Ascending aorta (tissue), 2 donors: Measurements from ENCODE around the gene GALNT12. TPM values are rescaled to one million over a fixed set of nuclear protein-coding genes. Genes with fewer than 3 reads are reported as not detected.
A peak's percentile ranks its signal among the peaks of the same experiment; 100 is the strongest.

Experiments used
- DNase-seq, 2 donors: peaks; one replicate each; pipeline ENCODE4 v3.0.0-alpha.2; 2019; ENCODE audit warnings: low spot score in 2 of 2
- H3K27ac ChIP-seq, 2 donors: fragments of 200-600 bp; sonication (generic); one replicate each; pipeline ENCODE4 v1.5.1; 2016 to 2017; ENCODE audit warnings: mild to moderate bottlenecking in 1 of 2
- H3K27me3 ChIP-seq: fragments of 200-600 bp; sonication (generic); one replicate; pipeline ENCODE4 v1.5.1; 2017
- H3K36me3 ChIP-seq, 2 donors: fragments of 200-600 bp; sonication (generic); one replicate each; pipeline ENCODE4 v1.5.1; 2016
- H3K4me1 ChIP-seq, 2 donors: fragments of 200-600 bp; sonication (generic); one replicate each; pipeline ENCODE4 v1.5.1; 2016 to 2017; ENCODE audit warnings: mild to moderate bottlenecking in 1 of 2
- H3K4me3 ChIP-seq, 2 donors: fragments of 200-600 bp; sonication (generic); one replicate each; pipeline ENCODE4 v1.5.1; 2016 to 2017; ENCODE audit warnings: mild to moderate bottlenecking in 1 of 2
- H3K9me3 ChIP-seq, 2 donors: fragments of 200-600 bp; sonication (generic); one replicate each; pipeline ENCODE4 v1.5.1; 2016
- intact Hi-C: fragments of 100-400 bp; cut with DNase I; formaldehyde crosslinking; loops from one replicate; pipeline ENCODE4 v1.15.1; 2023
- total RNA-seq: library from RNA; depleted of rRNA; stranded (reverse); fragments of >200 nt; gene quantifications from one replicate; pipeline ENCODE4 v1.1.0, GENCODE V29; 2016
- TF ChIP-seq, protein P1 (sequence below), 3 experiments: fragments of 200-600 bp in 2 of 3; fragments of 450-650 bp in 1 of 3; sonication (generic) in 2 of 3; IDR thresholded peaks; one replicate each; pipeline ENCODE4 v1.5.1; 2016 to 2019; ENCODE audit warnings: antibody characterized with exemption in 3 of 3, mild to moderate bottlenecking in 1 of 3, moderate library complexity in 1 of 3

Gene GALNT12
- total RNA-seq, 1 donor from 2014 or later: 0.53 TPM

GRCh38 chr9:98772364-98773155 lies 34.9 kb upstream of the GALNT12 start:
- peaks cover 36 to 73% of the 10 kb centered on the region in 2 donors for H3K36me3 ChIP-seq
- intact Hi-C loops: no loop called here

GRCh38 chr9:98773721-98774120 lies 33.7 kb upstream of the GALNT12 start:
- TF ChIP-seq, protein P1, sequence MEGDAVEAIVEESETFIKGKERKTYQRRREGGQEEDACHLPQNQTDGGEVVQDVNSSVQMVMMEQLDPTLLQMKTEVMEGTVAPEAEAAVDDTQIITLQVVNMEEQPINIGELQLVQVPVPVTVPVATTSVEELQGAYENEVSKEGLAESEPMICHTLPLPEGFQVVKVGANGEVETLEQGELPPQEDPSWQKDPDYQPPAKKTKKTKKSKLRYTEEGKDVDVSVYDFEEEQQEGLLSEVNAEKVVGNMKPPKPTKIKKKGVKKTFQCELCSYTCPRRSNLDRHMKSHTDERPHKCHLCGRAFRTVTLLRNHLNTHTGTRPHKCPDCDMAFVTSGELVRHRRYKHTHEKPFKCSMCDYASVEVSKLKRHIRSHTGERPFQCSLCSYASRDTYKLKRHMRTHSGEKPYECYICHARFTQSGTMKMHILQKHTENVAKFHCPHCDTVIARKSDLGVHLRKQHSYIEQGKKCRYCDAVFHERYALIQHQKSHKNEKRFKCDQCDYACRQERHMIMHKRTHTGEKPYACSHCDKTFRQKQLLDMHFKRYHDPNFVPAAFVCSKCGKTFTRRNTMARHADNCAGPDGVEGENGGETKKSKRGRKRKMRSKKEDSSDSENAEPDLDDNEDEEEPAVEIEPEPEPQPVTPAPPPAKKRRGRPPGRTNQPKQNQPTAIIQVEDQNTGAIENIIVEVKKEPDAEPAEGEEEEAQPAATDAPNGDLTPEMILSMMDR (IDR thresholded peaks at IDR 0.05): no peak
- H3K9me3 ChIP-seq: no peaks in the 10 kb centered on the region
- H3K4me1 ChIP-seq: no peaks in the 10 kb centered on the region

More at GRCh38 chr9:98772364-98773155, 34.9 kb upstream of the GALNT12 start:
- DNase-seq: peak in 1 of 2 donors; percentile 39
- H3K27me3 ChIP-seq: no peaks in the 10 kb centered on the region
- no peaks in the 10 kb centered on the region for H3K9me3 ChIP-seq
- no peak overlapping the region for H3K4me3 ChIP-seq
- H3K4me1 ChIP-seq: no peaks in the 10 kb centered on the region
- no peak overlapping the region for H3K27ac ChIP-seq
- TF ChIP-seq, protein P1 (IDR thresholded peaks at IDR 0.05): no peak

GRCh38 chr9:98774746-98775145 lies 32.7 kb upstream of the GALNT12 start:
- peaks cover 36 to 66% of the 10 kb centered on the region in 2 donors for H3K36me3 ChIP-seq
- DNase-seq: peak in 1 of 2 donors; percentile 51
- TF ChIP-seq, protein P1 (IDR thresholded peaks at IDR 0.05): peak in 2 of 3 experiments; percentile 16 to 19

More at GRCh38 chr9:98773721-98774120, 33.7 kb upstream of the GALNT12 start:
- intact Hi-C loops: no loop called here
- Histone ChIP-seq H3K27me3 (no peaks in the 10 kb centered on the region), H3K36me3 (peaks cover 36 to 70% of the 10 kb centered on the region in 2 donors), H3K4me3 (no peak overlapping the region), H3K27ac (no peak overlapping the region)
- peak in 1 of 2 donors; percentile 25 for DNase-seq

DNA sequence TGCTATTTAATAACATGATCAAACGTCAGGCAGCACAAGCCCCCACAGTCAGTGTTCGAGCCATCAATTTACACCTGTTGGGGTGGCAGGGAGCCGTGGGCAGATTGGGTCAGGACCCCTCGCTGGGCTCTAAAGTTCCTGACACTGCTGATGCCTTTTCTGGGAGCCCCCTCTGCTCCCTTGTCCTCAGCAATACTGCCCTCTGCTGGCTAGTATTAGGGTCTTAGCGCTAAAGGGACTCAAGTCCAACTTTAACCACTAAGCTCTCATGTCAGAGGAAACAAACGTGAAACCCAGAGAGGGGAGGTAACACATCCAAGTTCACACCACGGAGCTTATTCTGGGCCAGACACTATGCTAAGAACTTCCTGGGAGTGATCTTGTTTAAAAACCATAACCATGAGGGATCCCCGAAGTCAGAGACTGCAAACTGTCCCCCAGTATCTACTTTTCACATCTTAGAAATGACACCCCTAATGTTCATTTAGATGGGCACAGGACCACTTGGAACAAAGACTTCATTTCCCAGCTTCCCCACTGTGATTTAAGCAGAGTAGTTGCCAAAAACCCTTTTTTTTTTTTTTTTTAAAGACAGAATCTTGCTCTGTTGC lies 31.5 kb upstream of the GALNT12 start:
- H3K27ac ChIP-seq: no peak overlapping the region
- DNase-seq: peak in 1 of 2 donors; percentile 63
- TF ChIP-seq, protein P1 (IDR thresholded peaks at IDR 0.05): peak; percentile 27 to 59 (median 47)
- no peaks in the 10 kb centered on the region for H3K4me1 ChIP-seq
- intact Hi-C loops: loop anchor here (5.0 kb wide), 1 partner anchor 459 kb away; no protein-coding TSS in a partner anchor
- H3K4me3 ChIP-seq: no peak overlapping the region
- H3K27me3 ChIP-seq: no peaks in the 10 kb centered on the region
- H3K36me3 ChIP-seq: peaks cover 32 to 60% of the 10 kb centered on the region in 2 donors
- no peaks in the 10 kb centered on the region for H3K9me3 ChIP-seq

More at GRCh38 chr9:98774746-98775145, 32.7 kb upstream of the GALNT12 start:
- no peaks in the 10 kb centered on the region for H3K9me3 ChIP-seq
- H3K4me3 ChIP-seq: no peak overlapping the region
- H3K4me1 ChIP-seq: no peaks in the 10 kb centered on the region
- intact Hi-C loops: loop anchor here (5.0 kb wide), 1 partner anchor 457 kb away; no protein-coding TSS in a partner anchor
- H3K27ac ChIP-seq: no peak overlapping the region
- no peaks in the 10 kb centered on the region for H3K27me3 ChIP-seq

- TF ChIP-seq, protein P1 (IDR thresholded peaks at IDR 0.05): no peak
- Histone ChIP-seq H3K4me1 (no peaks in the 10 kb centered on the region), H3K4me3 (no peak overlapping the region), H3K27ac (no peak overlapping the region), H3K9me3 (no peaks in the 10 kb centered on the region), H3K27me3 (no peaks in the 10 kb centered on the region), H3K36me3 (peaks cover 17 to 60% of the 10 kb centered on the region in 2 donors)
- intact Hi-C loops: loop anchor here (5.0 kb wide), 1 partner anchor 460 kb away; no protein-coding TSS in a partner anchor
- no peak for DNase-seq
Observed at GRCh38 chr9:98777618-98778017, 29.9 kb upstream of the GALNT12 start.
